Suppressor macrophage (primary cell): ENCODE data around the gene ADGRV1.
"Not testable (repeated sequence)": the region's sequence is repeated elsewhere in the genome, so short reads cannot be mapped to it uniquely, and the experiment has no call there.

Source experiments
- DNase-seq, 4 experiments: peaks; one replicate each; pipeline ENCODE4 v3.0.0-alpha.2; 2020 to 2022

Gene ADGRV1

DNA sequence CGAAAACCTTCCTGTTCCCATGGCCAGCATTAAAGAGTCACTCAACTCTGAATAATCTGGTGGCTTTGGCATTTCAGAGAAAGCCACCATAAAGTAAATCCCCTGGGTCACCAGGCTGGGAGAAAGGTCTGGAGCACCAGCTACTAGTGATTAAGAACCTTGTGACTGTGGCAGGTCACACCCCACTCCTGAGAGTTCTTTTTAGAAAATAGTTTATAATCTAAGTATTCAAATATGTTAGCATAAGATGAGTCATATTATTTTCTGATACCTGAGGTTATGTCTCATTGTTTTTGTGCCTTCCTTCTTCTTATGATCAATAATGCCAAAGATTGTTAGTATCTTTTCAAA is 472.8 kb downstream of the ADGRV1 start:
- no peak for DNase-seq

DNA sequence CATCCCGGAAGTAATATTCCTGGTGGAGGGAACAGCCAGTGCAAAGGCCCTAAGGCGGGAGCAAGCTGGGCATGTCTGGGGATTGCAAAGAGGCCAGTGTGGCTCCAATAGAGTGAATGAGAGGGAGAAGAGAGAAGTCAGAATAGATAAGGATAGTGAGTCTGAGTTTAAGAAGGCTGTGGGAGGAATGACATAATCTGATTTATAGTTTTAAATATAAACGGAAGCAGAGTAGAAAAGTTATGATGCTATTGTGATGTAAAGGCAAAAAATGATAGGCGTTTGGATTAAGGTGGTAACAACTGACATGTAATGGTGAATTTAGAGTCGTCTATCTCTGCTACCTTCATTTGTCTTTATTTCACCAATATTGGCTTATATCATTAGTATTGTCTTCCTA is 473.5 kb downstream of the ADGRV1 start:
- no peak for DNase-seq

DNA sequence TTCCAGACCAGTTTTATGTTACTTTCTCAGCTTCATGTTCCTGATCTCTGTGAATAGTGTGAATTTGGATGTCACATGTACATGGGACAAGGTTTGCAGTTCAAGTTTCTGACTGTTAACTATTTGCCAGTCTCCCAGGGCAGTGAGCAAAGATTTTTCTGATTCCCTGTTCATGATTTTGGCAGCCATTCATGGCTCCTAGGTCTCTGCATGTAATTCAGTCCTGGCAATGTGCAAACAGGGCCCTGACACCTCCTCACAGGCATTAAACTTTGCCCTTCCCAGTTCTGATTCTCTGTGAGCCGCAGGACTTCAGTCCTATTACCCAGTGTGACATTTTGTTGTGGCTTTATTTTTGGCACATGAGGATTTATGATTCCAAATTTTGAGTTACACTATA is 474.8 kb downstream of the ADGRV1 start:
- DNase-seq = no peak

DNA sequence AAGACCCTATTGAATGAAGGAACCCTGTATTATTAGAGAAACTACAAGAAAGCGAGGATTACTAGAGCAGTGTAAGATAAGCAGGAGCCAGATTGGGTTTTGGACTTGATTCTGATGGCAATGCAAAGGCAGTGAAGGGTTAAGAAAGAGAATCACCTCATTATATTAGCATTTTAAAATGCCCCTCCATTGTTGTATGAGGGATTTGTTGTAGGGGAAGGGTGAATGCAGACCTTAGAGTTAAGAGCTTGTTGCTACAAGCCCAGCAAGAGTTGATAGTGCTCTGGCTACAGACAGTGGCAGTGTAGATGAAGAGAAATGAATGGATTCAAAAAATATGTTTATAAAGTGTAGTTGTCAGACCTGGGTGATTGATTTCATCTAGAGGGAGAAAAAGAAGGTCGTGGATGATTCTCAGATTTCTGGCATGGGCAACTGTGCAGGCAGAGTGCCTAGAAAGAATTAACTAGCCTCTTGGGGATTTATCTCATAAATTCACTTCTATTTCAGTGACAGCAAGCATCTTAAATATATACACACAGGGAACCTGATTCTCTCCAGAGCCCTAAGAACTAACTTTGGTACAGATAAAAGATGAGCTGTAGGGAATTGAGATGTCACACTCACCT is 479.7 kb downstream of the ADGRV1 start:
- no peak for DNase-seq

DNA sequence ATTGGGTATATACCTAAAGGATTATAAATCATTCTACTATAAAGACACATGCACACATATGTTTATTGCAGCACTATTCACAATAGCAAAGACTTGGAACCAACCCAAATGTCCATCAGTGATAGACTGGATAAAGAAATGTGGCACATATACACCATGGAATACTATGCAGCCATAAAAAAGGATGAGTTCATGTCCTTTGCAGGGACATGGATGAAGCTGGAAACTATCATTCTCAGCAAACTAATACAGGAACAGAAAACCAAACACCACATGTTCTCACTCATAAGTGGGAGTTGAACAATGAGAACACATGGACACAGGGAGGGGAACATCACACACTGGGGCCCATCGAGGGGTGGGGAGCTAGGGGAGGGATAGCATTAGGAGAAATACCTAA is 482.5 kb downstream of the ADGRV1 start:
- not testable (repeated sequence) for DNase-seq

DNA sequence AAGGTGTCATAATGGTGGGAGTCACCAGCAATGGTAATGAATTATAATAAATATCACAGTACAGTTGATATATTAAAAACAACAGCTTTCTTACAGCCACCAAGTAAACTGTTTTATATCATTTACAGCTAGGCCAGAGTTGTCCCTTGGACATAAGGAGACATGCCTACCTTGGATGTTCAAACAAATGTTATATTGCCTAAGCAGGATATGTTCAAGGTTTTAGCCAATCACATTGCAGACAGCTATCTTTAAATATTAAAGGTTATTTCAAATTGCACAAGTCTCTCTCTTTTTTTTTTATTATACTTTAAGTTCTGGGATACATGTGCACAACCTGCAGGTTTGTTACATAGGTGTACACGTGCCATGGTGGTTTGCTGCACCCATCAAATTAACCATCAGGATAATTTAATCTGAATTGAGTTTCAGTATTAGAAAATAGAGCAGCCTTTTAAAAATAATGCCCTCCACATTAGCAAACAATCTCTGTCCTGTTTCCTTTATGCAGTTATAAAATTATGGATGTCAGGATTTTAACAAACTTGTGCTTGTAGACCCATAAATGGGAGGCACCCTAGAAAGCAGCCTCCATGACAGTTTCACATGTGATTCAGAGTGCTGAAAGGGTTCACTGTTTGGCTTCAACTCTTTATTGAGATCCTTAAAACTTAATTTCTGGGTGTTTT is 483.8 kb downstream of the ADGRV1 start:
- DNase-seq = no peak

DNA sequence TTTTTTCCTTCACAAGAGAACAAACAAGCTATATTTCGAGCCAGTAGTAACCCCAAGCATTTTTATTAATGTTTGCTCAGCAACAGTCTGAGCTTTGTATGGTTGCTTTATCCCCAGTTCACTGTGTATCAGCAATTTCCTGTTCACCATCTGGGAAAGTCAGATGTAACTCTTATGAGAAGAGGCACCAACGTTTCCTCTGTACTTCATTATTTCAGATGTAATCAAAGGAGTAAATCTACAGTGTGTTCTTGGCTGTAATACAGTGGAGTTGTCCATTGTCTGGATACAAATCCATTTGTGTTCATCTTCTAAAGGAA is 484.3 kb downstream of the ADGRV1 start:
- DNase-seq = peak in 1 of 4 experiments; percentile 32

DNA sequence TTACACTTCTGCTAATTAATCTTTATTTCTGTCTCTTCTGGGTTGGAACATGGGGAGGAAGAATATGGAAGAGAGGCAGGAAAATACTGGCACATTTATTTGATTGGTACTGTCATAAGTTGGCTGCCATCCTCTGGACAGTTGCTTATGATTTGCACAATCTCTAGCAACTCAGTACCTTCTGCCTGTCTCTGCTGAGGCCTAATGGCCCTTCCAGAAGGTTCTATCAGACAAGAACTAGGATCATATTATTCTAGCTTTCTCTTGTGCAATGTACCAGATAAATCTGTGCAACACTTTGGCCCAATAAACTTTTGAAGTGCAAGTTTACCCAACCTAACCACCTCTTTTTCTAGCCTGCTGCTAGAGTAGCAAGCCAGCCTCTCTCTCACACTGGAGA is 489.5 kb downstream of the ADGRV1 start:
- DNase-seq = no peak

DNA sequence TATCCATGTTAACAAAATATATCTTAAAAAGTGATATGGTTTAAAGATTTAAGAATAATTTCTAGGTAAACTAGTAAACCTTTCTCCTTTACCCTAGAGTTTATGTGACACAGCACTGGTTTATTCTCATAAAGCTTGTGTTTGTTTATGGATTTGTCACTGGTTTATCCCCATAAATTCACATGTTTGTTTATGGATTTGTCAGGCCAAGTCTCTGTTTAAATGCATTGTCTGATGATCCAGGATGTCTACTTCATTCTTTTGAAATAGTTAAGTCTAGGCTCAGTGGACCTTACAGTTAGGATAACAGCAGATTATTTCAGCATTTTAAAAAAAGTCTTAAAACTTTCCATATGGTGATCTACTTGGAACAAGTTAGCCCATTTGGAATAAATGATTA is 490.5 kb downstream of the ADGRV1 start:
- no peak for DNase-seq

DNA sequence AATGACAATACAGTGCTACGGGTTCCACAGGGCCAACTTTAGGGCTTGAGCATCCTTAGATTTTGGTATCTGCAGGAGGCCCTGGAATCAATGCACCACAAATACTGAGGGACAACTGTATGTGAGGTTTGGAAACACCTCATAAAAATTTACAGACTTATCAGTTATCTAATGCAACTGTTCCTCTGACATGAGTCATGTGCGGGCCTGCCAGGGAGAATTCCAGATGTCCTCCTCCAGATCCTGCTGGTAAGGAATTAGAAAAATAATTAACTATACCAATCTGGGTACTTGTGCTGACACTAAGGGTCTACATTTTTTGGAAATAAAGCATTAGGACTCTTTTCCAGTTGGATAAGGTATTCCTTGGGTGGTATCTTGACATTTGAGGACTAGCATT is 491.2 kb downstream of the ADGRV1 start:
- DNase-seq = no peak

DNA sequence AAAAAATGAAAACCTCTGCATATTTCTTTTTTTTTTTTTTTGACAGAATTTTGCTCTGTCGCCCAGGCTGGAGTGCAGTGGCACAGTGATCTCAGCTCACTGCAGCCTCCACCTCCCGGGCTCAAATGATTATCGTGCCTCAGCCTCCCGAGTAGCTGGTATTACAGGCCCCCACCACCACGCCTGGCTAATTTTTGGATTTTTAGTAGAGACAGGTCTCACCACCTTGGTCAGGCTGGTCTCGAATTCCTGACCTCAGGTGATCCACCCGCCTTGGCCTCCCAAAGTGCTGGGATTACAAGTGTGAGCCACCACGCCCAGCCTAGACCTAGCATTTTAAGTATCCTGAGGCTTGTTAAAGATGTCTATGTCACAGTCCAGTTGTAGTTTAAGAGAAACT is 493.8 kb downstream of the ADGRV1 start:
- not testable (repeated sequence) for DNase-seq

DNA sequence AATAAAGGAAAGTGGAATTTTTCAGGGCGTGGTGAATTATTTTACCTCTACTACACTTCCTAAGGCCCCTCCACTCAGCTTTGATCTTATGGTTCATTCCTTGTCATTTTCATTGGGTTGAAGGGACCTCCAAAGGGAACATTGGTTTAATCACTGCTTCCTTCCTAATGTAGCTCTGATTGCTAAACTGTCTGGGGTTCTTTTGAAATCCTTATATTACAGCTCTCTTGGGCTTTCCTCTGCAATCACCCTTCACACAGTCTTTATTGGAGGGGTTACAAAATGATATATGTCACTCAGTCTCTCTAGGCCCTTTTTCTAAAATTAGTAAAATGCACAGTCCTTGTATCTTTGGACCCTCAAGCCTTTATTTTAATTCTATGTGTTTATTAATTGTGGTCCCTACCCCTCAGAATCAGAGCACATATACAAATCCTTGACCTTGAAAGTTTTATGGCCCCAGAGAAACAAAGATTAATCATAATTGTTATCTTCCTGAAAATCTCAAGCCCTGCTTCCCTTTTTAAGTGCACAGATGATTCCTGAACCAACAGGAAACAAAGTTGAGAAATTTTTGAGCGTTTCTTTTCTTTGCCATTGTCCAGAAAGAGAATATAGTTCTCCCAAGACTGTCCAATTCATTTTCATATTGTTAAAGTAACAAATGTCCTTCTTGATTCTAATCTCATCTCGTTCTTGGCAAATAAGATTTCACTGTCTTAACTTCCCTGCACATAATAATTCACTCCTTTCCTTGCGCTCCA is 494.6 kb downstream of the ADGRV1 start:
- DNase-seq = peak; percentile 46 to 83 (median 64)

DNA sequence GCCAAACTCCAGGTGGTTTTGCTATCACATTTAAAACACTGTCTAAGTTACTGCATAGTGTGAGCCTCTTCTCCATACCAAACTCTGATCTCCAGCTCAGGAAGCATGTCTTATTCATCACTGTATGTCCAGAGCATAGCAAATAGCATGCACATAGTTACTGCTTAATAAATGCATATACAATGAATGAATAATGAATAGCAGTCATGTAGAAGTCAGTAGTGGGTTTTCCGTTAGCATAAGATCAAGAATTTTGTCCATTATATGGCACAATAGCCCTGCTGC is 495.1 kb downstream of the ADGRV1 start:
- DNase-seq = no peak

DNA sequence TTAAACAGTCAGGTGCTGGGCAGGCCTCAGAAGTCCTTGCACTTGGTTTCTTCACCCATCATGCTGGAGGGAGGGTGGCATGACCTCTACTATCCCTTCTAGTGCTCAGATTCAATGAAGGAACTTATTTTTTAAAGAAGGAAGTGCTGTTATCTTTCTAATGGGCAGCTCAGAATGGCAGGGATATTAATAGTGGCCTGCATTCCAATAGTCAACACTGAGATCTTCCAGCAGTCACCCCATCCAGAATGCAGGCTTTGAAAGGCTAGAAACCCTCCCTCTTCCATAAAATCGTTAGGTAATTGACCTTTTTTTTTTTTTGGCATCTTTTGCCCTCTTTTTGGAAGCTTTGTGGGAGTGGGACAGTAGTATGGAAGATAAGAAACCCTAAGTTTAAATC is 499.6 kb downstream of the ADGRV1 start:
- DNase-seq = peak in 2 of 4 experiments; percentile 30 to 37

DNA sequence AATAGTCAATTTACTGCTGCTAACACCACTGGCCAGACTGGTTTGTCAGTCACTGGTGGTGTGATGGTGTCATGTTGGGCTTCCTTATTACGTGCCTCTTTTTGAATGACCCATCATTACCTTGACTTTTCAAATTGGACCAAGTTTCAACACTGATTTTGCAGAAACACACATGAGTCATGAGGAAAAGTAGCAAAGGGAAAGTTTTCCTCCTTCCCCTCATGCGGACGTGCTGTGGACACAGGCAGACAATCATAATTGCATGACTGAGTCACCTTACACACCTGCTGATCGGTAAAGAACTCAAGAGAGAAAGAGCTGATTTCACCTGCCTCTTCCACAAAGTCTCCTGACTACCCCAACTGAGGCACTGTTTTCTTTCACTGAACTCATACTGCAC is 500.0 kb downstream of the ADGRV1 start:
- DNase-seq = peak; percentile 11 to 56 (median 30)

DNA sequence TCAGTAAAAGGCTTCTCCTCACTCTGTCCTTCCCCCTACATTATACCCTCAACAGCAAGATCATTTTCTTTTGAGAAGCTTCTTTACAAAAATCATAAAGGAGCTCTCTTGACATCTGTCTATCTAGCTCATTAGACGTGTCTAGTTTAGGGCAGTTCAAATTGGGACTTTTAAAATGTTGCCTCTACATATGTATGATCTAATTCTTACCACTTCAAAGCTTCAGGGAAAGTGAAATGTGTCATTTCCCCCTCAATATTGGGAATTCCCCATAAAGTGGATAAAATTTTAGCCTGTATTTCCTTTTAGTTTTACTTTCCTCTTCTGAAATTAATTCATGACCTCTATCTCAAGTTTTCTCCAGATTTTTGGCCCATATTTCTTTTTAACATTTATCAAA is 500.8 kb downstream of the ADGRV1 start:
- DNase-seq = peak in 2 of 4 experiments; percentile 59 to 62

DNA sequence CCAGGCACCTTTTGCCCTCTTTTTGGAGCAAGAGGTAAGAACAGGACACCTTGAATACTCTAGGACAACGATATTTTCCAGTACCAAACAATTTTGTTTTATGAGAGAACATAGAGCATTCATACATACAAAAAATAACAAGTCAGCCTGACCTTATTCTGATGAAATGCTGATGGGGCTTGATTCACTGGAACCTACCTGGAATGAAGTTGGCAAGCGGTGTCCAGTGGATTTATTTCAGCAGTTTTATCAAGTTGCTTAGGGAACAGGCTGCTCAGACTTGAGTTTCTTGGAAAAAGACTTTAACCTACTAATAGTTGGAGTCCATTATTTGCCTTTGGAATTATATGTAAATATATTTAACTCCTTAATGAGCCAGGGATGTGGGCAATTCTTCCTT is 502.5 kb downstream of the ADGRV1 start:
- DNase-seq = no peak

DNA sequence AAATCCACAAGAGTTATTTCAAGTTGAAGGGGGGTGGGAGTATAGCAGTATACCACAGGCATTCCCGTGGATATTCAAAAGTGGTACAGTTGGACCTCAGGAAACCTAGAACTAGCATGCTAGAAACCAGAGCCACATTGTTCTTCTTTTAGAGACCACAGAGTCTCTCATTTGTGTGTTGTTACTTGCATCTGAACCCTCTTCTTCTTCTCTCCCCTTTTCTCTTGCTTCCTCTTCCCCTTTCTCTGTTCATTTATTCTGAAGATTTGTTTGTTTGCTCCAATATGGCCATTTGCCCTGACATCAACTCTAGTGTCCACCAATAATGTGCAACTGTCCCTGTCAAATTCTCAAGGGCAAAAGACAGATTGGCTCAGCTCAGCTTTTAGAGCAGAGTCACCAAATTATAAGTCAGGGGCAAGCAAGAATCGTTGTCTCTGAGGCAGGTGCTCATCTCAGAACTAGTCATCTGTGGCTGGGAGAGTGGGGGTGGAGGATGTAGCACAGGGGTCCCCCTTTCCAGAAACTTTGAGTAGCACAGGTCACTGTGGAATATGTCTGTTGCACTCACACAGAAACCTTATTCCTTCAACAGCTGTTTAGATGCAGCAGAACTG is 503.5 kb downstream of the ADGRV1 start:
- peak in 1 of 4 experiments; percentile 32 for DNase-seq

DNA sequence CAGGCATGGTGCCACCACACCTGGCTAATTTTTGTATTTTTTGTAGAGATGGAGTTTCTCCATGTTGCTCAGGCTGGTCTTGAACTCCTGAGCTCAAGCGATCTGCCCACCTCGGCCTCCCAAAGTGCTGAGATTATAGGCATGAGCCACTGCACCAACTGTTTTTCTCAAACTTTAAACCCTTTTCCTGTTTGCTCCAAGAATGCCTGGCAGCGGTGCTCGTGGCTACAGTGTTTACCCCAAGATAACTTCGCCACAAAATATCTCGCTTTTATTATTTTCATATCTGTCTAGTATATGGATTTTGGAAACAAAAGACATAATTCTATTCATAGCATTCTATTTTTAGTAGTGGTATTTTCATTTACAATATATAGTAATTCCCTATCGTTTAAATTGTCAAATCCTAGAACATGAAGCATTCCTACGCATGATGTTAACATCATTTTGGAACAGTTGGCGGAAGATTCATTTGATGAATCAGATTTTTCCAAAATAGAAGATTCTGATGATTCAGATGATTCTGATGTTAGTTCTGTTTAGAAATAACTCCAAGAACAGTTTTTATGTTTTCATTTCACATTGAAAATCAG is 504.6 kb downstream of the ADGRV1 start:
- not testable (repeated sequence) for DNase-seq

DNA sequence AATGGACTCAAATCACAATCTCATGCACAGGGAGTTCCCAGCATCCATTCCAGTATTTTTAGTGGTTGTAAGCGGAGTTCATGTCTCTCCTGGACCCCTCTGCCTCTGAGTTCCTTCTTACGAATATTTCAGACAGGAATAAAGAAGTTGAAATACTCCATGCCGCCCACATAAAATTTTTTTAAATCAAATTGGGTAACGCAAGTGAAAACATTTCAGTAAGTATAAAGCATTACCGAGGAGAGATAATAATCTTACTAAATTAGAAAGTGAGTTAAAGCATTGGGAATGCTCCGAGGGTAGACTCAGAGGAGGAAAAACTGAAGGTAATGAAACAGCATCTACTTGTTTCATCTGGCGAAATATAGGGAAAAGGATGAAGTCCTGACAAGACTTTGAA is 506.9 kb downstream of the ADGRV1 start:
- peak in 2 of 4 experiments; percentile 31 to 46 for DNase-seq

DNA sequence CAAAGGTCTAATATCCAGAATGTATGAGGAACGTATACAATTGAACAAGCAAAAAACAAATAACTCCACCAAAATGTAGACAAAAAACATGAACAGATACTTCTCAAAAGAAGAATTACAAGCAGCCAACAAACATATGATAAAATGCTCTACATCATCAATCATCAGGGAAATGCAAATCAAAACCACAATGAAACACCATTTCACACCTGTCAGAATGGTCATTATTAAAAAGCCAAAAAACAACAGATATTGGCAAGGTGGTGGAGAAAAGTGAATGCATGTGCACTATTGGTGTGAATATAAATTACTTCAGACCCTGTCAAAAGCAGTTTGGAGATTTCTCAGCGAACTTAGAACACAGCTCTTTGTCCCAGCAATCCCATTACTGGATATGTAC is 510.8 kb downstream of the ADGRV1 start:
- DNase-seq = no peak

DNA sequence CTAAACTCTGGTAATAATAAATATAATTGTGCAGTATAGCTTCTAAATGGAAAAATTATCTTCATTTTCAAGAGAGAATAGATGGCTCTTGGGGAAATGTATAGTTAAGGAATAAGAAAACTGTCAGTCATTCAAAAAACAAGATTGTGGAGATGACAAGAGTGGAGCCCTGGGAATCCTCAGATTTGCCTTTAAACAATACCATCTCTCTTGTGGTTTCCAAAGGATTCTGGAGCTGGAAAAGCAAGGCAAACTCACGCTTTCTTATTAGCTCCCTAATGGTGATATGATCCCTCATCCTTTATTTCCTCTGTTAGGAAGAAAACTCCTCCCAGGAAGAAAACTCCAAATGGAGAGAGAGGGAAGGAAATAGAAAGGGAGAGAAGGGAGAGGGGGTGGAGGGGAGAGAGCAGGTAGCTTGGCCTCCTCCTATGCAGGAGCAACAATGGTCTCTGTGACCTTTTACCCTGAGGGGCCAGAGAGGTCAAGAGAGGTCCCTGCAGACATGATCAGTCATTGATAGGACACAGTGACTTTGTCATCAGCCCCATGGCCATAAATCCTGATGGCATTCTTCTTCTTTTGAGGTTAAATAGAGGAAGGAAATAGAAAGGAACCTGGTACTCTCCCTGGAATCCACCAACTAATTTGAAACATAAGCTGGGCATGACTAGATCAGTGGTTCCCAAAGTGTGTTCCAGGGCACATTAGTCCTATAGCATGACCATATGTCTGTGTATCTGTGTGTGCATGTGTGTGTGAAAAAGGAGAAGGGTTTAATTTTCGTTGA is 512.4 kb downstream of the ADGRV1 start:
- DNase-seq = peak in 3 of 4 experiments; percentile 14 to 39 (median 32)

DNA sequence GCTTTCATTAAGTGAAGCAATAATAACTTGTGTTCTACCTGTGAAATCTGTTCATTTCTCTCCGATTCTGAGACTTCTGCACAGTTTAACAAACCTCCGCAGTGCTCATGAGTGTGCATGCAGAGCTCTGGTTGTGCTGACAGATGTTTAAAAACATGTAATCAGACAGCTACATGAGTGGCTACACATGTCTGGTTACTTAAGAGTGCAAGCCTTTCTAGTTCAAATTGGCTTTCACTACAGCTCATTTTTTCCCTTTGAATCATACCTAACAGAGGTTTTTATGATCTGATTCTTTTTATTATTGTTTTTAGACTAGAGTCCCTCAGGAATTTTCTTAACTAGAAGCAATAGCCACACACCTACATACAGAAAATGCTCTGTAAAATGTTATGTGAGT is 514.3 kb downstream of the ADGRV1 start:
- no peak for DNase-seq
